H9 (cell line): ENCODE data around the gene ZNF280A. TPM values are rescaled to one million over a fixed set of nuclear protein-coding genes. Genes with fewer than 3 reads are reported as not detected.
"Not testable (repeated sequence)": the region's sequence is repeated elsewhere in the genome, so short reads cannot be mapped to it uniquely, and the experiment has no call there.

Experiments used
- DNase-seq: peaks from one replicate; pipeline ENCODE4 v3.0.0-alpha.2; 2017
- H2AFZ ChIP-seq: one replicate; pipeline ENCODE4 v1.6.1; 2013; ENCODE audit warnings: mild to moderate bottlenecking, low read length, control low read depth, moderate library complexity
- H2AK5ac ChIP-seq: 2 replicates; pipeline ENCODE4 v1.6.1; 2013; ENCODE audit warnings: low read length, control low read depth, mixed read lengths; ENCODE audit not compliant: insufficient read length
- H2BK120ac ChIP-seq: one replicate; pipeline ENCODE4 v1.6.1; 2013; ENCODE audit warnings: low read depth, mild to moderate bottlenecking, low read length, control low read depth, inconsistent platforms; ENCODE audit not compliant: poor library complexity, severe bottlenecking
- H2BK12ac ChIP-seq: 2 replicates; pipeline ENCODE4 v1.6.1; 2013; ENCODE audit warnings: low read length, control low read depth, mixed read lengths, low read depth; ENCODE audit not compliant: insufficient read length
- H2BK15ac ChIP-seq: 2 replicates; pipeline ENCODE4 v1.6.1; 2013; ENCODE audit warnings: low read depth, low read length, control low read depth
- H2BK20ac ChIP-seq: one replicate; pipeline ENCODE4 v1.6.1; 2013; ENCODE audit warnings: low read depth, mild to moderate bottlenecking, low read length, control low read depth, inconsistent platforms; ENCODE audit not compliant: poor library complexity, severe bottlenecking
- H2BK5ac ChIP-seq: 2 replicates; pipeline ENCODE4 v1.6.1; 2013; ENCODE audit warnings: low read length, control low read depth, mixed read lengths; ENCODE audit not compliant: insufficient read length
- H3K14ac ChIP-seq: 2 replicates; pipeline ENCODE4 v1.6.1; 2013; ENCODE audit warnings: low read length, control low read depth; ENCODE audit not compliant: insufficient read depth
- H3K18ac ChIP-seq: 2 replicates; pipeline ENCODE4 v1.6.1; 2013; ENCODE audit warnings: low read depth, mild to moderate bottlenecking, mixed read lengths, low read length, control low read depth; ENCODE audit not compliant: insufficient read length
- H3K23ac ChIP-seq: 2 replicates; pipeline ENCODE4 v1.6.1; 2013; ENCODE audit warnings: low read length, control low read depth, mixed read lengths, low read depth; ENCODE audit not compliant: insufficient read length
- H3K23me2 ChIP-seq: 2 replicates; pipeline ENCODE4 v1.6.1; 2013; ENCODE audit warnings: low read depth, mild to moderate bottlenecking, mixed read lengths, low read length, control low read depth; ENCODE audit not compliant: insufficient read length, poor library complexity, severe bottlenecking
- H3K27ac ChIP-seq: 2 replicates; pipeline ENCODE4 v1.5.1; 2013; ENCODE audit warnings: low read length, control low read depth, mixed read lengths, low read depth; ENCODE audit not compliant: insufficient read length
- H3K27me3 ChIP-seq: 2 replicates; pipeline ENCODE4 v1.6.1; 2013; ENCODE audit warnings: low read length, control low read depth, inconsistent platforms; ENCODE audit not compliant: insufficient read depth
- H3K4ac ChIP-seq: 2 replicates; pipeline ENCODE4 v1.6.1; 2013; ENCODE audit warnings: low read depth, mild to moderate bottlenecking, control low read depth, inconsistent platforms, low read length, moderate library complexity
- H3K4me1 ChIP-seq: 2 replicates; pipeline ENCODE4 v1.6.1; 2013; ENCODE audit warnings: low read length, control low read depth, inconsistent platforms; ENCODE audit not compliant: insufficient read depth
- H3K4me2 ChIP-seq: 2 replicates; pipeline ENCODE4 v1.6.1; 2013; ENCODE audit warnings: low read length, control low read depth, mixed read lengths; ENCODE audit not compliant: insufficient read length, insufficient read depth
- H3K56ac ChIP-seq: 2 replicates; pipeline ENCODE4 v1.6.1; 2013; ENCODE audit warnings: low read depth, mild to moderate bottlenecking, mixed read lengths, low read length, control low read depth; ENCODE audit not compliant: insufficient read length
- H3K79me1 ChIP-seq: 2 replicates; pipeline ENCODE4 v1.6.1; 2013; ENCODE audit warnings: low read depth, mild to moderate bottlenecking, moderate library complexity, low read length, control low read depth, inconsistent platforms; ENCODE audit not compliant: insufficient read depth, poor library complexity, severe bottlenecking
- H3K79me2 ChIP-seq: 2 replicates; pipeline ENCODE4 v1.6.1; 2013; ENCODE audit warnings: low read length, control low read depth, inconsistent platforms; ENCODE audit not compliant: insufficient read depth
- H3K9ac ChIP-seq: 2 replicates; pipeline ENCODE4 v1.6.1; 2013; ENCODE audit warnings: low read length, control low read depth, mixed read lengths; ENCODE audit not compliant: insufficient read length; ENCODE audit errors: extremely low read depth
- H3K9me3 ChIP-seq: one replicate; pipeline ENCODE4 v1.6.1; 2013; ENCODE audit warnings: low read depth, low read length, inconsistent platforms; ENCODE audit not compliant: control insufficient read depth
- H3T11ph ChIP-seq: one replicate; pipeline ENCODE4 v1.6.1; 2013; ENCODE audit warnings: mild to moderate bottlenecking, low read length, control low read depth, inconsistent platforms
- H4K20me1 ChIP-seq: one replicate; pipeline ENCODE4 v1.6.1; 2013; ENCODE audit not compliant: control insufficient read depth, insufficient read length, insufficient read depth
- H4K5ac ChIP-seq: 2 replicates; pipeline ENCODE4 v1.6.1; 2013; ENCODE audit warnings: low read depth, mild to moderate bottlenecking, mixed read lengths, low read length, control low read depth; ENCODE audit not compliant: insufficient read length
- H4K8ac ChIP-seq: replicated peaks from 2 replicates; pipeline ENCODE4 v1.6.1; 2013; ENCODE audit warnings: low read length, control low read depth, mixed read lengths, low read depth; ENCODE audit not compliant: insufficient read length
- H4K91ac ChIP-seq: 2 replicates; pipeline ENCODE4 v1.6.1; 2013; ENCODE audit warnings: low read depth, mild to moderate bottlenecking, moderate library complexity, mixed read lengths, low read length, control low read depth; ENCODE audit not compliant: insufficient read length
- H3K27ac Mint-ChIP-seq, 3 experiments: 2 replicates in 2 of 3; 3 replicates in 1 of 3; pipeline ENCODE4 v1.8.0; 2020 to 2021; ENCODE audit warnings: mixed read lengths in 3 of 3, mild to moderate bottlenecking in 1 of 3, moderate library complexity in 1 of 3
- H3K27me3 Mint-ChIP-seq: 2 replicates; pipeline ENCODE4 v1.8.0; 2021; ENCODE audit warnings: low read depth, mild to moderate bottlenecking, moderate library complexity, mixed read lengths
- H3K36me3 Mint-ChIP-seq, 3 experiments: 2 replicates in 2 of 3; 3 replicates in 1 of 3; pipeline ENCODE4 v1.8.0; 2020 to 2021; ENCODE audit warnings: low read depth in 3 of 3, mixed read lengths in 3 of 3; ENCODE audit not compliant: insufficient read depth in 1 of 3
- H3K4me1 Mint-ChIP-seq, 2 experiments: 2 replicates each; pipeline ENCODE4 v1.8.0; 2020; ENCODE audit warnings: mixed read lengths in 2 of 2
- H3K4me3 Mint-ChIP-seq, 2 experiments: 2 replicates in 1 of 2; 3 replicates in 1 of 2; pipeline ENCODE4 v1.8.0; 2020 to 2021; ENCODE audit warnings: mild to moderate bottlenecking in 2 of 2, mixed read lengths in 2 of 2, moderate library complexity in 1 of 2
- H3K9me3 Mint-ChIP-seq, 2 experiments: 2 replicates in 1 of 2; 3 replicates in 1 of 2; pipeline ENCODE4 v1.8.0; 2020; ENCODE audit warnings: mild to moderate bottlenecking in 2 of 2, mixed read lengths in 2 of 2, moderate library complexity in 1 of 2
- WGBS: extraction: QIAGEN DNeasy Blood & Tissue Kit; methylation state at CpG from one replicate; pipeline ENCODE4 v1.1.7; 2013; ENCODE audit warnings: missing lambda C conversion rate, low lambda C conversion rate, mixed read lengths; ENCODE audit not compliant: insufficient read length; ENCODE audit errors: extremely low coverage; 5-methylcytosine and 5-hydroxymethylcytosine counted together
- total RNA-seq: library from RNA; stranded (reverse); gene quantifications from 2 replicates; pipeline ENCODE4 v1.2.1, GENCODE V29; 2021
- TF ChIP-seq, protein P1 (sequence below): fragments of 200-600 bp; sonication (generic); conservative IDR thresholded peaks from 3 replicates; pipeline ENCODE4 v1.8.0; 2021; ENCODE audit warnings: antibody characterized with exemption, mild to moderate bottlenecking

Gene ZNF280A
- total RNA-seq, 1 experiment from 2014 or later, result 0.13 TPM

DNA sequence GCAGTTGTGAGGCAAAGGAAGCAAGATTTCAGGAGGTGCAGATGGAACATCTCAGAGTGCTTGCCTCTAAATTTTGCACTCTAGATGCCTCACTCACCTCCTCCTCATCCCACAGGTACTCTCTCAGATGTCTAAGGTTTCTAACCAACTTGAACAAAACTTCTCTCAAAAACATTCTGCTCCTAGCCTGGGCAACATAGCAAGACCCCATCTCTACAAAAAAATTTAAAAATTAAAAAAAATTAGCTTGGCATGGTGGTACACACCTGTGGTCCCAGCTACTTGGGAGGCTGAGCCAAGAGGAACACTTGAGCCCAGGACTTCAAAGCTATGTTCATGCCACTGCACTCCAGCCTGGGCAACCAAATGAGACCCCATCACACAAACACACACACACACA lies 4.2 kb downstream of the ZNF280A start:
- Histone ChIP-seq H2AK5ac (no peak overlapping the region), H3K4me1 (no peaks in the 10 kb centered on the region), H3K23ac (no peak overlapping the region), H2BK15ac (no peak overlapping the region), H3K79me1 (no peaks in the 10 kb centered on the region), H4K20me1 (no peaks in the 10 kb centered on the region), H3T11ph (no peak overlapping the region), H3K23me2 (no peaks in the 10 kb centered on the region), H4K8ac (no peak overlapping the region), H3K9ac (no peak overlapping the region), H4K5ac (no peak overlapping the region), H2AFZ (no peak overlapping the region), H3K4ac (no peak overlapping the region), H3K4me2 (no peak overlapping the region), H2BK12ac (no peak overlapping the region), H4K91ac (no peak overlapping the region), H3K27me3 (peaks cover 5% of the 10 kb centered on the region; the same call in 1 of the 2 replicates), H2BK20ac (no peak overlapping the region), H3K27ac (no peak overlapping the region), H3K56ac (no peak overlapping the region), H3K14ac (no peak overlapping the region), H3K9me3 (no peaks in the 10 kb centered on the region), H3K18ac (no peak overlapping the region), H2BK120ac (no peak overlapping the region), H3K79me2 (no peaks in the 10 kb centered on the region), H2BK5ac (no peak overlapping the region)
- peaks cover 0 to 2% (median 0%) of the 10 kb centered on the region in 3 experiments; a peak in 1 of 7 replicates for H3K36me3 Mint-ChIP-seq
- H3K4me1 Mint-ChIP-seq, result peaks cover 11 to 15% of the 10 kb centered on the region in 2 experiments
- H3K27ac Mint-ChIP-seq, result no peak overlapping the region
- no peak for DNase-seq
- H3K9me3 Mint-ChIP-seq, result peaks cover 3 to 13% of the 10 kb centered on the region in 2 experiments; a peak in 4 of 5 replicates
- TF ChIP-seq, protein P1, sequence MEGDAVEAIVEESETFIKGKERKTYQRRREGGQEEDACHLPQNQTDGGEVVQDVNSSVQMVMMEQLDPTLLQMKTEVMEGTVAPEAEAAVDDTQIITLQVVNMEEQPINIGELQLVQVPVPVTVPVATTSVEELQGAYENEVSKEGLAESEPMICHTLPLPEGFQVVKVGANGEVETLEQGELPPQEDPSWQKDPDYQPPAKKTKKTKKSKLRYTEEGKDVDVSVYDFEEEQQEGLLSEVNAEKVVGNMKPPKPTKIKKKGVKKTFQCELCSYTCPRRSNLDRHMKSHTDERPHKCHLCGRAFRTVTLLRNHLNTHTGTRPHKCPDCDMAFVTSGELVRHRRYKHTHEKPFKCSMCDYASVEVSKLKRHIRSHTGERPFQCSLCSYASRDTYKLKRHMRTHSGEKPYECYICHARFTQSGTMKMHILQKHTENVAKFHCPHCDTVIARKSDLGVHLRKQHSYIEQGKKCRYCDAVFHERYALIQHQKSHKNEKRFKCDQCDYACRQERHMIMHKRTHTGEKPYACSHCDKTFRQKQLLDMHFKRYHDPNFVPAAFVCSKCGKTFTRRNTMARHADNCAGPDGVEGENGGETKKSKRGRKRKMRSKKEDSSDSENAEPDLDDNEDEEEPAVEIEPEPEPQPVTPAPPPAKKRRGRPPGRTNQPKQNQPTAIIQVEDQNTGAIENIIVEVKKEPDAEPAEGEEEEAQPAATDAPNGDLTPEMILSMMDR, result no peak
- H3K27me3 Mint-ChIP-seq, result peaks cover 91% of the 10 kb centered on the region
- no peak overlapping the region for H3K4me3 Mint-ChIP-seq

DNA sequence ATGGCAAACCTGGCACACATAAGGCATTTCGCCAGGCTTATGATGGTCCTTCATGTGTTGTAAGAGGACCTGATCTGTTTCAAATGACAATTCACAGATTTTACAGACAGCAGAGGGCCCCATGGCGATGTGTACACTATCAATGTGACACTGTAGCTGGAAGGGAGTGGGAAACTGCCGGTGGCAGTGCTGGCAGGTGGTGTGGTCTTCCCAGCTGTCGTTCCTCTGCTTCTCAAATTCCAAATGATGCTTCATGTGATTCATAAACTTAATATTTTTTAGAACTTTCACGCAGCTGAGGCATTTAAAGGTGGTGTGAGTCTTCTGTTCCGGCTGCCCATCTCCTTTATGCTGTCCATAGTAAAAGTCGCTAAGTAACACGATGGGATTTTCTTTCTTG lies 5.6 kb downstream of the ZNF280A start:
- not testable (repeated sequence) for H2BK20ac ChIP-seq, H3K79me2 ChIP-seq, H3K36me3 Mint-ChIP-seq, H2AFZ ChIP-seq, H2BK5ac ChIP-seq, H4K8ac ChIP-seq, H3K56ac ChIP-seq, DNase-seq, H3K4ac ChIP-seq, H3K27ac ChIP-seq, H3K4me1 Mint-ChIP-seq, H2AK5ac ChIP-seq, H4K91ac ChIP-seq, H3K23ac ChIP-seq, H2BK120ac ChIP-seq, H3K4me1 ChIP-seq, H4K20me1 ChIP-seq, H2BK15ac ChIP-seq, H3K4me3 Mint-ChIP-seq, H3K9ac ChIP-seq, H3K79me1 ChIP-seq, H3K23me2 ChIP-seq, H2BK12ac ChIP-seq, H3K27me3 ChIP-seq, H3K9me3 ChIP-seq, H3T11ph ChIP-seq, H4K5ac ChIP-seq, H3K4me2 ChIP-seq, H3K18ac ChIP-seq, H3K27ac Mint-ChIP-seq, H3K14ac ChIP-seq
- WGBS, result no CpG with 5 or more reads among the region's 8 CpGs
- Mint-ChIP-seq H3K27me3 (peaks cover 86% of the 10 kb centered on the region), H3K9me3 (peaks cover 10 to 20% of the 10 kb centered on the region in 2 experiments)
